ENCODE data around the gene HLA-A.

HLA-A gene

DNA sequence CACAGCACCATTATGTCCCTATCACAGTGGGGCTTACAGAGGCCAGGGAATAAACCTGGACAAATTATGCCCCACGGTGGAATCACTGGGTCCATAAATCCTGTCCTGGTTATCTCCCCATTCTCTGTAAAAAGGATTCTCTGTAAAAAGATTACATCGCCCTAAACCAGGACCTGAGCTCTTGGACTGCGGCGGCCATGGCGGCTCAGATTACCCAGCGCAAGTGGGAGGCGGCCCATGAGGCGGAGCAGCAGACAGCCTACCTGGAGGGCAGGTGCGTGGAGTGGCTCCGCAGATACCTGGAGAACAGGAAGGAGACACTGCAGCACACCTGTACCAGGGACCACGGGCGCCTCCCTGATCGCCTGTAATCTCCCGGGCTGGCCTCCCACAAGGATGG lies 8.4 kb upstream of the HLA-A start:
- Histone ChIP-seq H4K91ac (ENCODE audit: low read depth, low read length, poor library complexity) (no peak overlapping the region), H2BK120ac (ENCODE audit: low read depth, low read length) (no peak overlapping the region), H3K4me1 (ENCODE audit: control insufficient read depth in 2 of 2, insufficient read depth in 1 of 2, low read depth in 1 of 2, low read length in 2 of 2) (no peaks in the 10 kb centered on the region), H3K23ac (ENCODE audit: low read depth, low read length, poor library complexity) (no peak overlapping the region), H3K14ac (ENCODE audit: low read length) (no peak overlapping the region), H3K4me2 (ENCODE audit: insufficient read depth, low read length, poor library complexity, severe bottlenecking) (no peak overlapping the region), H2BK5ac (ENCODE audit: low read length) (no peak overlapping the region), H3K27ac (replicated peaks; ENCODE audit: low read length) (no peak overlapping the region), H3K79me1 (ENCODE audit: low read depth, low read length) (no peaks in the 10 kb centered on the region), H4K8ac (ENCODE audit: low read depth, low read length) (no peak overlapping the region), H3K9ac (ENCODE audit: low read depth, low read length, poor library complexity) (no peak overlapping the region), H2AFZ (ENCODE audit: low read length) (no peak overlapping the region), H2AK5ac (ENCODE audit: low read depth, low read length) (no peak overlapping the region), H3K18ac (ENCODE audit: low read length) (no peak overlapping the region), H2BK15ac (ENCODE audit: low read length) (no peak overlapping the region), H3K36me3 (replicated peaks in 1 of 2; ENCODE audit: control insufficient read depth in 2 of 2, insufficient read depth in 2 of 2, low read length in 2 of 2) (no peaks in the 10 kb centered on the region), H2BK12ac (ENCODE audit: low read length) (no peak overlapping the region), H3K27me3 (ENCODE audit: control insufficient read depth in 3 of 3, insufficient read depth in 3 of 3, low read depth in 1 of 3, low read length in 3 of 3) (peaks cover 0 to 2% (median 0%) of the 10 kb centered on the region in 3 experiments), H3K4me3 (ENCODE audit: low read length in 2 of 2) (no peak overlapping the region), H3K4ac (ENCODE audit: low read length) (no peak overlapping the region), H3K9me3 (replicated peaks in 1 of 2; ENCODE audit: control insufficient read depth in 2 of 2, insufficient read depth in 1 of 2, low read depth in 1 of 2, low read length in 2 of 2) (no peaks in the 10 kb centered on the region)
- no CpG with 5 or more reads among the region's 14 CpGs for WGBS, 2 donors (ENCODE audit: extremely low coverage in 2 of 2, insufficient read length in 2 of 2, insufficient replicate concordance in 1 of 2)
- no peak for DNase-seq (ENCODE audit: low spot score)

DNA sequence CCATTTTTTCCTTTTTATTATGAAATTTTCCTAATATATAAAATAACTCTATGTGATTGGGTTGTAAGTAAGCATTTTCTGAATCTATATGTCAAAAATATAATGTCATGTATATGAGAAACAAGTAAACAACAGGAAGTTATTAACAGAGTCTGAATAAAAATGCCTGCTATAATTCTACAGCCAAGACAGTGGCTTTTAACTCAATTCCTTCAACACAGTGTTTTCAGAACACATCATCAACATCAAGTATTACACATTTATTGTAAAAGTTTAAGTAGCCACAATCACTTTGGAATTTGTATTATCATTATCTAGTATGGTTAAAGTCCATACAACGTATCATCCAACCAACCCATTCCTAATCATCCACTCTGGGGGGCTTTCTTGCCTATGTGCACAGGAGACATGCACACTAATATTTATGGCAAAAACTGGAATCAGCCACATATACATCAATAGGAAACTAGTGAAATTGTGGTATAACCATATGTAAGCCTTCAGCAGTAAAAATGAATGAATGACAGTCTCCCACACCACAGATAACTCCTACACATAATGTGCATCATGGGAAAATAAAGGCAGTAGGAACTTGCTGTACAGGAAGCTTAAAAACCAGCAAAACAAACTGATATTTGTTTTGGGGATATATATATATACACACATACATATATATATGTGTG lies 6.9 kb upstream of the HLA-A start:
- H3K14ac ChIP-seq (ENCODE audit: low read length): no peak overlapping the region
- no peaks in the 10 kb centered on the region for H3K36me3 ChIP-seq (replicated peaks in 1 of 2; ENCODE audit: control insufficient read depth in 2 of 2, insufficient read depth in 2 of 2, low read length in 2 of 2)
- H3K27ac ChIP-seq (replicated peaks; ENCODE audit: low read length): no peak overlapping the region
- no peaks in the 10 kb centered on the region for H3K4me1 ChIP-seq (ENCODE audit: control insufficient read depth in 2 of 2, insufficient read depth in 1 of 2, low read depth in 1 of 2, low read length in 2 of 2)
- H2BK15ac ChIP-seq (ENCODE audit: low read length): no peak overlapping the region
- no peak overlapping the region for H2AK5ac ChIP-seq (ENCODE audit: low read depth, low read length)
- H3K4me3 ChIP-seq (ENCODE audit: low read length in 2 of 2): no peak overlapping the region
- no peak overlapping the region for H4K8ac ChIP-seq (ENCODE audit: low read depth, low read length)
- H2BK120ac ChIP-seq (ENCODE audit: low read depth, low read length): no peak overlapping the region
- WGBS, 2 donors (ENCODE audit: extremely low coverage in 2 of 2, insufficient read length in 2 of 2, insufficient replicate concordance in 1 of 2): no CpG with 5 or more reads among the region's 1 CpG
- H2BK5ac ChIP-seq (ENCODE audit: low read length): no peak overlapping the region
- H4K91ac ChIP-seq (ENCODE audit: low read depth, low read length, poor library complexity): no peak overlapping the region
- no peak overlapping the region for H2AFZ ChIP-seq (ENCODE audit: low read length)
- H3K27me3 ChIP-seq (ENCODE audit: control insufficient read depth in 3 of 3, insufficient read depth in 3 of 3, low read depth in 1 of 3, low read length in 3 of 3): peaks cover 0 to 2% (median 0%) of the 10 kb centered on the region in 3 experiments
- no peak overlapping the region for H3K23ac ChIP-seq (ENCODE audit: low read depth, low read length, poor library complexity)
- H3K4ac ChIP-seq (ENCODE audit: low read length): no peak overlapping the region
- no peak for DNase-seq (ENCODE audit: low spot score)
- no peak overlapping the region for H3K9ac ChIP-seq (ENCODE audit: low read depth, low read length, poor library complexity)
- H2BK12ac ChIP-seq (ENCODE audit: low read length): no peak overlapping the region
- H3K18ac ChIP-seq (ENCODE audit: low read length): no peak overlapping the region
- H3K4me2 ChIP-seq (ENCODE audit: insufficient read depth, low read length, poor library complexity, severe bottlenecking): no peak overlapping the region
- H3K9me3 ChIP-seq (replicated peaks in 1 of 2; ENCODE audit: control insufficient read depth in 2 of 2, insufficient read depth in 1 of 2, low read depth in 1 of 2, low read length in 2 of 2): no peaks in the 10 kb centered on the region
- no peaks in the 10 kb centered on the region for H3K79me1 ChIP-seq (ENCODE audit: low read depth, low read length)

DNA sequence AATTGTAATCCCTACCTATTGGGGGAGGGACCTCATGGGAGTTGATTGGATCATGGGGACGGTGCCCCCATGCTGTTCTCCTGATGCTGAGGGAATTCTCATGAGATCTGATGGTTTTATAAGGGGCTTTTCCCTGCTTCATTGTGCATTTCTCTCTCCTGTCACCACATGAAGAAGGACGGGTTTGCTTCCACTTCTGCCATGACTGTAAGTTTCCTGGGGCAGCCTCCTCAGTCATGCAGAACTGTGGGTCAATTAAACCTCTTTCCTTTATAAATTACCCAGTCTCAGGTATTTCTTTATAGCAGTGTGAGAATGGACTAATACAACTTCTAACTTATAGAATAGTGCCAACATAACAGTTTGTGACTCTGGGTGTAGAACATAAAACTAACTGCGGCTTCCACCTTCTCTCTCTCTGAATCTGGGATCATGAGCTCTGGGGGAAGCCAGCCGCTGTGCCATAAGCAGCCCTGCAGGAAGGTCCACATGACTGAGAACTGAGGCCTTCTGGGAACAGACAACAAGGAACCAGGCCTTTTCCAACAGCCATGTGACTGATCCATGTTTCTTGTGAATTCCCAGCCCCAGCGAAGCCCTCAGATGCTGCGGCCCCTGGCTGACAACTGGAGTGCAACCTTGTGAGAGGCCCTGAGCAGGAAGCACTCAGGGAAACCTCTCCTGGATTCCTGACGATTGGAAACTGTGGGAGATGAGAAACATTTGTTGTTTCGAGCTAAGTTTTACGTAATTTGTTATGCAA lies 3.4 kb upstream of the HLA-A start:
- Histone ChIP-seq H4K8ac (ENCODE audit: low read depth, low read length) (no peak overlapping the region), H2AK5ac (ENCODE audit: low read depth, low read length) (no peak overlapping the region), H3K79me1 (ENCODE audit: low read depth, low read length) (peaks cover 3% of the 10 kb centered on the region), H3K14ac (ENCODE audit: low read length) (no peak overlapping the region), H2BK120ac (ENCODE audit: low read depth, low read length) (no peak overlapping the region), H2BK5ac (ENCODE audit: low read length) (no peak overlapping the region), H2BK12ac (ENCODE audit: low read length) (no peak overlapping the region), H3K9me3 (replicated peaks in 1 of 2; ENCODE audit: control insufficient read depth in 2 of 2, insufficient read depth in 1 of 2, low read depth in 1 of 2, low read length in 2 of 2) (no peaks in the 10 kb centered on the region), H3K4me3 (ENCODE audit: low read length in 2 of 2) (no peak overlapping the region), H3K4me2 (ENCODE audit: insufficient read depth, low read length, poor library complexity, severe bottlenecking) (no peak overlapping the region), H3K27me3 (ENCODE audit: control insufficient read depth in 3 of 3, insufficient read depth in 3 of 3, low read depth in 1 of 3, low read length in 3 of 3) (peaks cover 0 to 20% (median 0%) of the 10 kb centered on the region in 3 experiments), H3K4me1 (ENCODE audit: control insufficient read depth in 2 of 2, insufficient read depth in 1 of 2, low read depth in 1 of 2, low read length in 2 of 2) (no peaks in the 10 kb centered on the region), H3K18ac (ENCODE audit: low read length) (no peak overlapping the region), H3K27ac (replicated peaks; ENCODE audit: low read length) (no peak overlapping the region), H3K23ac (ENCODE audit: low read depth, low read length, poor library complexity) (no peak overlapping the region), H3K36me3 (replicated peaks in 1 of 2; ENCODE audit: control insufficient read depth in 2 of 2, insufficient read depth in 2 of 2, low read length in 2 of 2) (no peaks in the 10 kb centered on the region), H2AFZ (ENCODE audit: low read length) (peak overlapping the region; percentile 41), H3K9ac (ENCODE audit: low read depth, low read length, poor library complexity) (no peak overlapping the region), H4K91ac (ENCODE audit: low read depth, low read length, poor library complexity) (no peak overlapping the region), H2BK15ac (ENCODE audit: low read length) (no peak overlapping the region), H3K4ac (ENCODE audit: low read length) (no peak overlapping the region)
- WGBS, 2 donors (ENCODE audit: extremely low coverage in 2 of 2, insufficient read length in 2 of 2, insufficient replicate concordance in 1 of 2): no CpG with 5 or more reads among the region's 9 CpGs
- DNase-seq (ENCODE audit: low spot score): no peak

DNA sequence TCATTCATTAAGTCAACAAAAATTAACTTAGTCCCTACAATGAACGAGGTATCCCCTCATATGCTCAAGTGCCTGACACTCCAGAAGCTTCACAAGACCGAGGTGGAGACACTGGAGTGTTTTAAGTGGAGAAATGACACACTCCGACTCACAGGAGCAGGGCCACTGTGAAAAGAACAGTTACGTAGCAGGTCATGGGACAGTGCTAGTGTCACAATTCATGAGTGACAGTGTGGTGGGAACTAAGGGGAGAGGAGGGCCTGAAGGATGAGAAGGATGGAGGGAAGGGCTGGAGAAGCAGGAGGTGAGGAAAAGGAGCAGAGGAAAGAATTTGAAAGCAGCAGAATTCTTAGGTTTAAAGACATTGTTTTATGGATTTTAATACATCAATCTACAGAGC lies 1.3 kb upstream of the HLA-A start:
- H3K14ac ChIP-seq (ENCODE audit: low read length): no peak overlapping the region
- no peak overlapping the region for H4K8ac ChIP-seq (ENCODE audit: low read depth, low read length)
- H3K18ac ChIP-seq (ENCODE audit: low read length): no peak overlapping the region
- H2BK120ac ChIP-seq (ENCODE audit: low read depth, low read length): no peak overlapping the region
- no peak overlapping the region for H3K23ac ChIP-seq (ENCODE audit: low read depth, low read length, poor library complexity)
- no peaks in the 10 kb centered on the region for H3K4me1 ChIP-seq (ENCODE audit: control insufficient read depth in 2 of 2, insufficient read depth in 1 of 2, low read depth in 1 of 2, low read length in 2 of 2)
- H2BK5ac ChIP-seq (ENCODE audit: low read length): no peak overlapping the region
- H3K27me3 ChIP-seq (ENCODE audit: control insufficient read depth in 3 of 3, insufficient read depth in 3 of 3, low read depth in 1 of 3, low read length in 3 of 3): peaks cover 0 to 20% (median 0%) of the 10 kb centered on the region in 3 experiments
- H2AFZ ChIP-seq (ENCODE audit: low read length): no peak overlapping the region
- H3K79me1 ChIP-seq (ENCODE audit: low read depth, low read length): peaks cover 3% of the 10 kb centered on the region
- WGBS, 2 donors (ENCODE audit: extremely low coverage in 2 of 2, insufficient read length in 2 of 2, insufficient replicate concordance in 1 of 2): no CpG with 5 or more reads among the region's 4 CpGs
- no peak overlapping the region for H3K4me3 ChIP-seq (ENCODE audit: low read length in 2 of 2)
- no peak overlapping the region for H3K9ac ChIP-seq (ENCODE audit: low read depth, low read length, poor library complexity)
- H2AK5ac ChIP-seq (ENCODE audit: low read depth, low read length): no peak overlapping the region
- H3K36me3 ChIP-seq (replicated peaks in 1 of 2; ENCODE audit: control insufficient read depth in 2 of 2, insufficient read depth in 2 of 2, low read length in 2 of 2): peaks cover 0 to 8% of the 10 kb centered on the region in 2 donors
- H2BK12ac ChIP-seq (ENCODE audit: low read length): no peak overlapping the region
- no peak for DNase-seq (ENCODE audit: low spot score)
- no peak overlapping the region for H3K27ac ChIP-seq (replicated peaks; ENCODE audit: low read length)
- no peak overlapping the region for H3K4ac ChIP-seq (ENCODE audit: low read length)
- H2BK15ac ChIP-seq (ENCODE audit: low read length): no peak overlapping the region
- no peak overlapping the region for H3K4me2 ChIP-seq (ENCODE audit: insufficient read depth, low read length, poor library complexity, severe bottlenecking)
- no peaks in the 10 kb centered on the region for H3K9me3 ChIP-seq (replicated peaks in 1 of 2; ENCODE audit: control insufficient read depth in 2 of 2, insufficient read depth in 1 of 2, low read depth in 1 of 2, low read length in 2 of 2)
- no peak overlapping the region for H4K91ac ChIP-seq (ENCODE audit: low read depth, low read length, poor library complexity)

Data from neuronal stem cell (in vitro differentiated cells).